GM12878 (cell line): ENCODE measurements around the gene YBX2. TPM values are rescaled to one million over a fixed set of nuclear protein-coding genes. Genes with fewer than 3 reads are reported as not detected.
A peak's percentile ranks its signal among the peaks of the same experiment; 100 is the strongest.

Experiments
- BHLHE40 ChIP-seq, 2 experiments: fragments of 450-650 bp in 1 of 2; IDR thresholded peaks; 2 replicates each; pipeline ENCODE4 v1.6.1; 2011 to 2017; ENCODE audit warnings: low read depth in 2 of 2, borderline replicate concordance in 1 of 2, improper control_type of control experiment in 1 of 2, low read length in 1 of 2, mild to moderate bottlenecking in 1 of 2
- CBX5 ChIP-seq: sonication (generic); IDR thresholded peaks from 2 replicates; pipeline ENCODE4 v1.6.1; 2016; ENCODE audit warnings: low read depth, moderate library complexity, mild to moderate bottlenecking, inconsistent platforms
- CTCF ChIP-seq, 3 experiments: IDR thresholded peaks in 2 of 3; conservative IDR thresholded peaks in 1 of 3; 2 replicates each; pipeline ENCODE4 v1.5.1; 2011; ENCODE audit warnings: low read depth in 3 of 3, low read length in 3 of 3, mild to moderate bottlenecking in 3 of 3, control low read depth in 2 of 3, moderate library complexity in 2 of 3, inconsistent platforms in 1 of 3, mixed read lengths in 1 of 3; ENCODE audit not compliant: control insufficient read depth in 2 of 3, insufficient read depth in 1 of 3; ENCODE audit errors: extremely low read depth in 1 of 3
- EED ChIP-seq: sonication (generic); IDR thresholded peaks from 2 replicates; pipeline ENCODE4 v1.6.1; 2016; ENCODE audit warnings: antibody characterized with exemption, low read depth
- ELK1 ChIP-seq: IDR thresholded peaks from 2 replicates; pipeline ENCODE4 v1.6.1; 2012; ENCODE audit warnings: low read depth, low read length, improper control_type of control experiment
- MXI1 ChIP-seq: fragments of 150-350 bp; IDR thresholded peaks from 2 replicates; pipeline ENCODE4 v1.6.1; 2011; ENCODE audit warnings: low read depth, mild to moderate bottlenecking, inconsistent platforms, low read length, improper control_type of control experiment
- MYC ChIP-seq: IDR thresholded peaks from 2 replicates; pipeline ENCODE4 v1.6.1; 2011; ENCODE audit warnings: mild to moderate bottlenecking, low read length, moderate library complexity, inconsistent platforms; ENCODE audit not compliant: insufficient read depth, insufficient replicate concordance, insufficient read length, severe bottlenecking
- SKIL ChIP-seq: fragments of 450-650 bp; IDR thresholded peaks from 2 replicates; pipeline ENCODE4 v1.6.1; 2017; ENCODE audit warnings: mild to moderate bottlenecking, low read depth, inconsistent platforms; ENCODE audit not compliant: poor library complexity, severe bottlenecking
- SMAD5 ChIP-seq: IDR thresholded peaks from 2 replicates; pipeline ENCODE4 v1.6.1; 2016; ENCODE audit warnings: antibody characterized with exemption, low read depth
- ZZZ3 ChIP-seq: IDR thresholded peaks from 2 replicates; pipeline ENCODE4 v1.6.1; 2011; ENCODE audit warnings: low read depth; ENCODE audit not compliant: control insufficient read depth, insufficient read length
- polyA plus RNA-seq, 11 experiments: library from polyadenylated mRNA; depleted of rRNA in 4 of 11; unstranded in 6 of 11; stranded (reverse) in 5 of 11; fragments of >200 nt; fragmentation: Nextera tagmentation in 4 of 11; fragmentation: Illumina TruSeq in 1 of 11; extraction: Ambion mirVana in 4 of 11; extraction: Trizol in 1 of 11; gene quantifications; 1 replicate in 1 of 11; 2 replicates in 10 of 11; pipeline versions ENCODE4 v1.2.1 to v1.2.3, GENCODE V29; 2011 to 2016; ENCODE audit warnings: inconsistent platforms in 2 of 11, missing spikeins in 2 of 11, low read depth in 1 of 11
- total RNA-seq, 4 experiments: library from RNA; depleted of rRNA in 3 of 4; stranded (reverse); fragments of >200 nt in 3 of 4; fragmentation: Illumina TruSeq in 1 of 4; extraction: Trizol in 1 of 4; gene quantifications; 2 replicates each; pipeline versions ENCODE4 v1.2.1 to v1.2.3, GENCODE V29; 2013 to 2021

YBX2 gene
- total and polyA plus RNA-seq, 10 of the 15 experiments (the other 5 are each of a cell fraction or from before 2014, with no cell fraction given), result not detected

GRCh38 chr17:7281074-7281952 is 13.1 kb downstream of the YBX2 start, which contains the start of gene SLC2A4 (continued):
- TF ChIP-seq ELK1 (no peak), SKIL (no peak), MYC (peak; percentile 49), EED (peak; percentile 24; the same call in 1 of the 2 replicates), MXI1 (peak; percentile 89), SMAD5 (no peak), ZZZ3 (no peak), CBX5 (no peak), BHLHE40 (IDR thresholded peaks at IDR 0.05; ENCODE audit: borderline replicate concordance in 1 of 2, low read depth in 2 of 2, low read length in 1 of 2) (peak in 1 of 2 experiments; percentile 49; a peak in 1 of 4 replicates), CTCF (IDR thresholded peaks at IDR 0.05 in 2 of 3, conservative IDR thresholded peaks at IDR 0.05 in 1 of 3; ENCODE audit: control insufficient read depth in 2 of 3, extremely low read depth in 1 of 3, insufficient read depth in 1 of 3, low read depth in 3 of 3, low read length in 3 of 3) (0 out of 6 replicates have a peak, but pooled peaks of 1 of the 3 experiments have one; percentile 1)
